IPS-18c (cell line): ENCODE measurements around the gene DMRTC2.
A peak's percentile ranks its signal among the peaks of the same experiment; 100 is the strongest.
"Not testable (repeated sequence)": the region's sequence is repeated elsewhere in the genome, so short reads cannot be mapped to it uniquely, and the experiment has no call there.

Experiments
- H3K4me3 ChIP-seq: 2 replicates; pipeline ENCODE4 v1.7.0; 2013; ENCODE audit warnings: low read depth, mild to moderate bottlenecking, low read length, moderate library complexity; ENCODE audit not compliant: insufficient read depth
- H3K9me3 ChIP-seq: one replicate; pipeline ENCODE4 v1.6.1; 2013; ENCODE audit warnings: mild to moderate bottlenecking, low read length, moderate library complexity; ENCODE audit not compliant: control insufficient read depth, insufficient read depth

The DMRTC2 gene

DNA sequence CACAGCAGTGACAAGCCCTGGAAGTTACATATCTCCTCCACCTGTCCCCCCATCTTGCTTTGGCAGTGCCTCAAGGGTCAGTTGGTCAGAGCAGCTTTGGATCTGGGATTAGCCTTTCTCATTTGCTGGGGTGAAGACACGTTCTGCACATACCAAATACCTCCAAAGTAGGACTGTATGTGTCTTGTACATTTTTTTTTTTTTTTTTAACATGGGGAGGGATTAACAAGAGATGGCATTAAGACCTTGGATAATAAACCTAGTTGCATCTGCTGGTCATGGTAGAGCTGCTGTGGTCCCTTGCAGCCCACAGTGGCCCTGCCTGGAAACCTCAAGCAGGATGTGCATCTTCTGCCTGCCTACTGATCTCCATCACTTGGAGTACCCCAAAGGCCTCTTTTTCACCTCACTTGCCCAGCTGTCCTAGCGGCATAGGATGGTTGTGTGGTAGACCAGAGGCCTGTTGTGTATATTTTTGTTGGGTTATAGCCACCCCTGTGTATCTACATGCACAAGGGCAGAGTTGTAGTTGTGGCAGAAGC, 17.7 kb downstream of the DMRTC2 start:
- H3K9me3 ChIP-seq = peaks cover 3% of the 10 kb centered on the region
- 0 out of 2 replicates have a peak overlapping the region, but pooled peaks have one; percentile 96 for H3K4me3 ChIP-seq

DNA sequence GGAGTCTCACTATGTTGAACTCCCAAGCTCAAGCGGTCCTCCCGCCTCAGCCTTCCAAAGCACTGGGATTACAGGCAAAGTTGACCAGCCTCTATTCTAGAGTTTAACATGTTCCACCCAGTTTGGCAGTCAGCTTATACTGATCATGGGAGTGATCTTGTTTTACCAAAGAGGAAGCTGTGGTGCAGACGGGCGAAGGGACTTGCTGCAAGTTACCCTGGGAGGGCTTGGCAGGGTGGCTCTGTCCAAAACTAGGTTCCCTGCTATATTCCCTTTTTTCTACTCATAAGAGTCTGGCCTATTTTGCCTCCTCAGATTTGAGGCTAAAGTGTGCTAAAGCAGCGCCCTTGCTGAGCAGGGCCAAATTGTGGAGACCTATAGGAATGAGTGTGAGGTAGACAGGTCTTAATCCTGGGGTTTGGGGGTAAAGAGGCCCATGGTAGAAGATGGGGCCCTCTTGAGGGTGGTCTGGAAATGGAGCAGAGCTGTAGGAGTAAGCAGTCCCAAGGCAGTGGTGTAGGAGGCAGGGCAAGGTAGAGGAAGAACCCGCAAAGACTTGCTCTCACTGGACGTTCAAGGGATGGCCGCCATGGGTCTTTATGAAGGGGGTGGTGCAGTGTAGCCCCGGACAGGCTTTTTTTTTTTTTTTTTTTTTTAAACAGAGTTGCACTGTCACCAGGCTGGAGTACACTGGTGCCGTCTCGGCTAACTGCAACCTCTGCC, 18.5 kb downstream of the DMRTC2 start:
- Histone ChIP-seq H3K9me3 (peaks cover 3% of the 10 kb centered on the region), H3K4me3 (no peak overlapping the region)

GRCh38 chr19:41864374-41864773, 19.5 kb downstream of the DMRTC2 start:
- Histone ChIP-seq H3K9me3 (peaks cover 3% of the 10 kb centered on the region), H3K4me3 (peak overlapping the region; percentile 9)

GRCh38 chr19:41866284-41866683, 21.4 kb downstream of the DMRTC2 start:
- Histone ChIP-seq H3K9me3 (peaks cover 3% of the 10 kb centered on the region), H3K4me3 (no peak overlapping the region)

DNA sequence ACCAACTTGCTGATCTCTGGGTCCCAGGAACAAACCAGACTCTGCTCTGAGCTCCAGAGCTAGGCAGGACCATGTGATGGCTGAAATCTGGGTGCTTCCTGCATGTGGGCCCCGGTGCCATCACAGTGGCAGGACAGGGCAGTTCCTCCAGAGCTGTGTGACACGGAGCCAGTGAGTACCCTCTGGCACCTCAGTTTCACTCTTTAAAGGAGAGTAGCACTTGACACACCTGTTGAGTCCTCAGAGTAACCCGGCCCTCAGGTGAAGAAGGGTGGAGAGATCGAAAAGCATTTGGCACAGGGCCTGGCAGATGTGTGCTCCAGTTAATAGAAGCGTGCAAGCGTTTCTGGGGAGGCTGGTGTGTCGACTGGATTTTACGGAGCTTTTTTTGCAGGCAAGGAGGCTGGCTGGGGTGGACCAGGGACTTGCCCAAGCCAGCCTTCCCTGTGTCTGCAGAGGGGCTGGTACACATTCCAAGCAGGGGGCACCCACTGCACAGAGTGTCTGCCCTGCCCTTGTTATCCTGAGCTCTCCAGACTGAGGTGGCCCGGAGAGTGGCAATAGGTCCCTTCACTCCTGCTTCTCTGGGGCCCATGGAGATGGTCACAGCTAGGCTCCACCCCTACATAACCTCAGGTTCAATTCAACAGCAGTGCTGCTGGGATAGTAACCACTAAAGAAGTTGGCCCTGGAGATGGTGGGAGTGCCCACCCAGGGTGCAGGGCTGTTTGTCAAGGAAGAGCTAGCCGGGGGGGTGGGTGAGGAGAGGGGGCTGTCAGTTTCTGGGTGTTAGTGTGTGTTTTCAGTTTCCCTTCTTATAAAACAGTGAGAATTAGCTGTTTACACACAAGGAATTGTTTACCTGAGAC, 23.5 kb downstream of the DMRTC2 start:
- H3K4me3 ChIP-seq = no peak overlapping the region
- H3K9me3 ChIP-seq = peaks cover 3% of the 10 kb centered on the region

GRCh38 chr19:41868989-41869300, 24.1 kb downstream of the DMRTC2 start:
- H3K9me3 ChIP-seq = peaks cover 3% of the 10 kb centered on the region
- no peak overlapping the region for H3K4me3 ChIP-seq

DNA sequence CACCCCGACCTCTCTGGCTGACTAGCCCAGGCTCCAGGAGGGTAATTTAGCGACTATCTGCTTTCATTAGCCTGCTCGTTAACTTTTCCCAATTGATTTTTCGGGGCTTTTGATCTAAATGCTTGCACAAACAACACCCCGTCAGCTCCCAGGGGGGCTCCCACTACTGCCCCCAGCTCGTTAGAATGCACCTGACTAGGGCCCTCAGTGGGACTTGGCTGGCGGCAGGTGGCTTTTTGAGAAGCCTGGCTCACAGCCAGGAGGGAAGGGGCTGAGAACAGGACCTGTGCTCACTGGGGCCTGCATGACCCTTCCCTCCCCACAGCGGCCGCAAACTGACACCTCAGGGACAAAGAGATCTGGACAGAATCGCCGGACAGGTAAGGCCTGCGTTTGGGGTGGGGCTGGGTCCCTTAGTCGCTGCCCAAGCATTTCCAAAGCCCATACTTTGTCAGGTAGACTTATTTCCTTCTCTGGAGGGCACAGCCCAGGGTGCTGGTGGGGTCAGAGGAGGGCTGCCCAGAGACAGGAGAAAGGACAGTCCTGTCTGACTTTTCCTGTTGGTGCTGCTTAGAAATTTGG, 24.6 kb downstream of the DMRTC2 start:
- Histone ChIP-seq H3K9me3 (peaks cover 2% of the 10 kb centered on the region), H3K4me3 (no peak overlapping the region)

GRCh38 chr19:41870401-41870873, 25.6 kb downstream of the DMRTC2 start:
- no peak overlapping the region for H3K4me3 ChIP-seq
- no peaks in the 10 kb centered on the region for H3K9me3 ChIP-seq

DNA sequence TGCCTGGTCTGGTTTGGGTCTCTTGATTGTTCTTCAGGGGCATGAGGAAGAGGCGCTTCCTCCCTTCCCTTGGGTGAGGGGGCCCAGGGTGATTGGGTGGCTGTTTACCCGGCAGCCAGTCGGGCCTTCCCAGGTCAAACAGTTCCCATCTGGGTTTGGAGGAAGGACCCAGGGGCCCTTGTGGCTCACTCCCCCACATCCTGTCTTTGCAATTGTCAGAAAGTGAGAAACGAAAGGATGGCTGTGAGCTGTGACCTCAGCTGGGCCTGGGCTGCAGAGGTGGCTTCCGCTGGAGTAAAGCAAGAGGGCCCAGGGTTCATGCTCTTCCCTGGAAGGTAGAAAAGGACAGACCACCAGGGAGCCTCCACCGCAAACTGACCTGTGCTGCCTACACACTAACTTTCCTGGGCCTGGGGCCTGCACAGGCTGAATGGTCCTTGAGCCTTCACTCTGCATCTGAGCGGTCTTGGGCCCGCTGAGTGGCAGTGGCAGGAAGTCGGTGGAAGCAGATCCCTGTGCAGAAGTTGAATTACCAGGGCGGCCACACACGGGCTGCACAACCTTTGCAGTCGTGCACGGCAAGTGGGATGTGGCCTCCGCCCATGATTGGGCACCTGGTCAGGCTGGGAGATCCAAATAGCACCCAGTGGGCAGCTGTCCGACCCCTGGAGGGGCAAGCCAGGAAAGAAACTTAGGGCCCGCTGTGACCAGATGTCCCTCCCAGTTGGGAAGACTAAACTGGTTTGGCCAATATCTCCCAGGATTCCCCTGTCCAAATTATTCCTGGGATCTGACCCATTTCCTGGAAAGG, 26.9 kb downstream of the DMRTC2 start:
- Histone ChIP-seq H3K9me3 (no peaks in the 10 kb centered on the region), H3K4me3 (no peak overlapping the region)

DNA sequence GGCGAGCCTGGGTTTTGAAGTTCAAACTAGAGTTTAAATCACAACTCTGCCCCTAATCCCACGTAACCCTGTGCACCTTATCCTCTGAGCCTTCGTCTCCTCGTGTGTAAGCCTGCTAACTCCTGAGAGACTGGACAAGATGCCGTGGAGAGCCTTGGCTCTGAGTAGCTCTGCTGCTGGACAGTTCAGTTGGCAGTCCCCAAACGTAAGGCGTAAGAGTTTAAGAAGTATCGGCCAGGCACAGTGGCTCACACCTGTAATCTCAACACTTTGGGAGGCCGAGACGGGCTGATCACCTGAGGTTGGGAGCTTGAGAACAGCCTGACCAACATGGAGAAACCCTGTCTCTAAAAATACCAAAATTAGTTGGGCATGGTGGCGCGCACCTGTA, 27.5 kb downstream of the DMRTC2 start:
- no peak overlapping the region for H3K4me3 ChIP-seq
- no peaks in the 10 kb centered on the region for H3K9me3 ChIP-seq

DNA sequence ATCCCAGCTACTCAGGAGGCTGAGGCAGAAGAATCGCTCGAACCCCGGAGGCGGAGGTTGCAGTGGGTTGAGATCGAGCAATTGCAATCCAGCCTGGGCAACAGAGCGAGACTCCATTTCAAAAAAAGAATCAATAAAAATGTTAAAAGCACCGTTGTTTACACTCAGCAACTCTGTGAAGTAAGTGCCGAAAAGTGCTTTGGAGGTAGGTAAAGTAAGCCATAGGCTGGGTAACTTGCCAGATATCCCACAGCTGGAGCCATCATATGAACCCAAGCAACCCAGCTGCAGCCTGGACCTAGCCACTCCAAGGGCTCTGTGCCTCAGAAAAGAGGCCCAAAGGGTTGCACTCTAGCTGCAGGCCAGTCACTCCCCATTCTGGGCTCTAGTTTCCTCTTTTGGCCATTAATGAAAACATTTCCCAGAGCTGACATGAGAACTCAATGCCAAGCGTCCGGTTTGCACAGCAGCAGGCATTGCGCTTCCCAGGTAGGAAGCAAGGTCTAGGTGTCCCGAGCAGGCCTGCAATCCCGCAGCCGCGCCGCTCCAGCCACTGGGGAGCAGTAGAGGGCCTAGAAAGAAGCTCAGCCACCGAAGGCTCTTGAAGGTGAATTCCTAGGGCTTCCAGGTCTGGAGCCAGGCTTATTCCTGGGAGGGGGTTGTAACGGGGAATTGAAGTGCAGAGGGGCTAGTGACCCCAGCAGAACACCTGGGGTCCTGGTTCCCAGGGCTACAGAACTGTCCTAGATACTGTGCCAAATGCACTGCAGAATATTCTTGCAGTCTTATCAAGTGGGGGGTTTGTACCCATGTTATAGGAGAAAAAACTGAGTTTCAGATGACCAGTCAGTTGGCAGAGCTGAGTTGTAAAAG, 28.2 kb downstream of the DMRTC2 start:
- Histone ChIP-seq H3K9me3 (no peaks in the 10 kb centered on the region), H3K4me3 (no peak overlapping the region)

DNA sequence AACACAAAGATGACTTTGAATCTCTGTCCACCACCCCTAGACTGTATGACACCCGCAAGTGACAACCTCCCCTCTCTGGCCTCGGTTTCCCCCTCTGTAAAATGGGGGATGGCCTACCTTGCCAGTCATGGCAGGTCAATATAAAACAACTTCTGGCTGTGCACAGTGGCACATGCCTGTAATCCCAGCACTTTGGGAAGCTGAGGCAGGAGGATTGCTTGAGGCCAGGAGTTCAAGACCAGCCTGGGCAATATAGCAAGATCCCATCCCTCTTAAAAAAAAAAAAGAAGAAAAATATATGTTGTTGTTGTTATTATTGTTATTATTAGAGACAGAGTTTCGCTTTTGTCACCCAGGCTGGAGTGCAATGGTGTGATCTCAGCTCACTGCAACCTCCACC, 31.1 kb downstream of the DMRTC2 start:
- not testable (repeated sequence) for H3K9me3 ChIP-seq, H3K4me3 ChIP-seq

DNA sequence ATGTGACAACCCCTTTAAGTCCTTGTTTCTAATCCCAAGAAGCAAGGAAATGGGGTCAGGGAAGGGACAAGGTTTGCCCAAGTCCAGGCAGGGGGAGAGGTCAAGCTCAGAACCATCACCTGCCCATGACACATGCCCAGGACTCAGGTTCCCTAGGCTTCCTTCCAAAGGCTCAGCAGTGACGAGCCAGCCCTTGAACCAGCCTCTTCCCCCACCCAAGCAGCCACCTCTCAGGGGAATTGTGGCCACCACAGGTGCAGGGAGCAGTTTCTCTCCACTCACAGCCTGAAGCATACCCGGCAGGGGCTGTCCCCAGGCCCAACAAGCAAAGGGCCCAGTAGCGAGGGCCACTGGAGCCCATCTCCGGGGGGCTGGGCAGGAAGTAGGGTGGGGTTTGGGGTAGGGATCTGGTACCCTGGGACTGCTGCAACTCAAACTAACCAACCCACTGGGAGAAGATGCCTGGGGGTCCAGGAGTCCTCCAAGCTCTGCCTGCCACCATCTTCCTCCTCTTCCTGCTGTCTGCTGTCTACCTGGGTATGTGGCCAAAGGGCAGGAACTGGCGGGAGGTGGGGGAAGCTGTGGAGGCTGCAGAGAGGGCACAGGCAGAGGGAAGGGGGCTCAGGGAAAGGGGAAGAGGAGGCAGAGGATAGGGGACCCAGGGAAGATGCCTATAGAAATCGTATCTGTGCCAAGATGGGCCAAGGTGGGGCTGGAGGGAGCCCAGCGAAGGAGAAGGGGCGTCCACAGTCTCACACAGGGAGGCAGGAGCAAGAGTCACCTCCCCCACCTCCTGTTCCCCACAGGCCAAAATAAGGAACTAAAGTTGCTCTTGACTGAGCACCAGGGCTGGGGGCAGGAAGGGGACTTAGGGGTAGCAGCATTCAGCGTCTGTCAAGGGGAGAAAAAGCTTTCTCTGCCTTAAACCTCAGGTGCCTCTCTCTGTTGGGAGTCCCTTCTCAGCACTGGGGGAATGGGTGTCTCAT, 32.3 kb downstream of the DMRTC2 start, which contains the start of gene CD79A:
CD79A (plus strand) TSS at position 433 of the 986 bp plus-strand sequence; CDS start at position 459, 26 bp downstream.
- H3K4me3 ChIP-seq = no peak within 1 kb of the TSS
- no peaks in the 10 kb centered on the region for H3K9me3 ChIP-seq

DNA sequence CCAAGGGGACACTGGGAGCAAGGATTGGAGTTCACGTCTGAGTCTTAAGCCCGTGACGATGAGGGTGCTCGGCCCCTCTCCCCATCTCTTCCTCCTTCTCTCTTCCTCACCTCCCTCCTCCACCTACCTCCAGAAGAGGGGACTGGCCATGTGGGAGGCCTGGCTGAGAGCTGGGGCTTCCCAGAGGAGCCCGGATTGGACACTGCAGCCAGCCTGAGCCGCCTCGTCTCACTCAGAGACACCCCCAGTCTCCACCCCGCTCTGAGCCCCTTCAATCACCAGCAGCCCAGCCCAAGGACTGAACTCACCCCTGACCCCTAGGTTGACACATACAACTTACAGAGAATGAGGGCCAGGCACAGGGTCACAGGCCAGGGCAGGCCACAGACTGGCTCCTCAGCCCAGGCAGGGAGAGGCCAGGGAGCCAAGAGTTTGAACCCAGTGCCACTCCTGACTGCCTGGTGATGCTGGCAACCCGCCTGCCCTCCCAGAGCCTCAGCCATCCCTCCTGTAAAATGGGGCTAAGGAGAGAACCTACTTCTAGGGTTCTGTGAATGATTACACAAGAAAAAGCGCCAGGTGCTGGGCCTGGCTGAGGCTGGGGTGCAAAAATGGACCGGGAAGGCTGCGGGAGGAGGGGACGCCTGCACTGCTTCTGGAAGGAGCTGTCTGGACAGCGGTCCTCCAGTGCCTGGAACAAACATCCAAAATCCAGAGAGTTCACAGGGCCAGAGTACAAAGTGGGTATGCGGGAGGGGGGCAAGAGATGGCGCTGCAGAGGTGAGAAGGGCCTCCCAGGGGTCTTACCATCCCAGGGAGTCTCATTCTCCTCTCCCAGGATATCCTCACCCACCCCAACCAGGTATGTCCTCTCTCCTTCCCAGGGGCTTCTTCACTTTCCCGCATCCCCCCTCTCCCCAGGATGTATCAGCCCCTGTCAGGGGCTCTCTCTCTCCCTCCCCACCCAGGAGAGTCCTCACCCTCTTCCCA, 33.4 kb downstream of the DMRTC2 start:
- Histone ChIP-seq H3K4me3 (no peak overlapping the region), H3K9me3 (no peaks in the 10 kb centered on the region)
